NCI-H2227 (cell line): Measurements from ENCODE around the gene KCNQ4.

Source experiments
- DNase-seq: peaks from one replicate; lab custom pipeline; 2025; ENCODE audit not compliant: unreplicated experiment; lab: John Stamatoyannopoulos, UW

KCNQ4 gene

GRCh38 chr1:40783001-40783905 is at the start of gene KCNQ4:
KCNQ4 (plus strand) TSS chr1:40783787; CDS start chr1:40784094, 307 bp downstream.
- peak; percentile 69 for DNase-seq

GRCh38 chr1:40734882-40735628 is 48.5 kb upstream of the KCNQ4 start:
- no peak for DNase-seq

GRCh38 chr1:40736085-40736531 is 47.5 kb upstream of the KCNQ4 start:
- DNase-seq, result no peak

- DNase-seq, result no peak
These were observed 44.8 kb upstream of the KCNQ4 start for GRCh38 chr1:40738831-40739230.

GRCh38 chr1:40739455-40740008 is 44.1 kb upstream of the KCNQ4 start:
- no peak for DNase-seq

GRCh38 chr1:40740039-40740996 is 43.3 kb upstream of the KCNQ4 start:
- no peak for DNase-seq

- DNase-seq, result no peak
These were observed 42.4 kb upstream of the KCNQ4 start for GRCh38 chr1:40740997-40741736.

- no peak for DNase-seq
These were observed 41.1 kb upstream of the KCNQ4 start for GRCh38 chr1:40742363-40743061.

GRCh38 chr1:40743452-40743851 is 40.1 kb upstream of the KCNQ4 start:
- DNase-seq, result no peak

- DNase-seq, result no peak
These were observed 39.7 kb upstream of the KCNQ4 start for GRCh38 chr1:40743860-40744259.

- DNase-seq, result no peak
These were observed 38.4 kb upstream of the KCNQ4 start for GRCh38 chr1:40745176-40745575.

GRCh38 chr1:40746344-40747090 is 37.1 kb upstream of the KCNQ4 start:
- no peak for DNase-seq

GRCh38 chr1:40748841-40749718 is 34.5 kb upstream of the KCNQ4 start:
- no peak for DNase-seq

GRCh38 chr1:40749817-40750216 is 33.8 kb upstream of the KCNQ4 start:
- no peak for DNase-seq

GRCh38 chr1:40750451-40750908 is 33.1 kb upstream of the KCNQ4 start:
- DNase-seq, result no peak

- DNase-seq, result no peak
These were observed 31.8 kb upstream of the KCNQ4 start for GRCh38 chr1:40751802-40752201.

- no peak for DNase-seq
These were observed 30.3 kb upstream of the KCNQ4 start for GRCh38 chr1:40753142-40753882.
